Astrocyte (in vitro differentiated cells and primary cell): ENCODE data around the gene METTL8.

Experiments used
- CTCF ChIP-seq: IDR thresholded peaks from 2 replicates; pipeline ENCODE4 v1.5.1; 2011; ENCODE audit warnings: low read depth, mild to moderate bottlenecking, inconsistent platforms, low read length, moderate library complexity; ENCODE audit not compliant: insufficient read depth
- EZH2 ChIP-seq: IDR thresholded peaks from 2 replicates; pipeline ENCODE4 v1.6.1; 2012; ENCODE audit warnings: mild to moderate bottlenecking, low read length, inconsistent platforms; ENCODE audit not compliant: insufficient read depth

DNA sequence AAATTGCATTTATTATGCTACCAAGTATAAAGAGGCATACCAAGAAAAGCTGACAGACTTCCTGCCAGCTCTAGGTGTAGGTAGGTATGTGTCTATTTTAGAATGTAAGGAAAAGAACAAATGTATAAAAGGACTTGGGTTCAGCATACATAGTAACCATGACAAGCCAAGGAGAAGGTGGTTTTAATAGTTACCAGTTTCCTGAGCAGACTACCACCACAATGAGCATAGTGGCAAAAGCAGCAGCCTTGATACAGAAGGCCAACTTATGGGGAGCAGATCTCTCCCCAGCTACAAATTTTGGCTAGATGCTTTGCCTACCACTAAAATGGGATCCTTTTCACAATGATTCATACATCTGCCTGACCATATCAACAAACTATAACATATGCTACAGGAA lies 34.5 kb downstream of the METTL8 start:
- TF ChIP-seq CTCF: no peak
- no peak for TF ChIP-seq EZH2
